PC-9 (cell line): Measurements from ENCODE around the gene RTL1. TPM values are rescaled to one million over a fixed set of nuclear protein-coding genes. Genes with fewer than 3 reads are reported as not detected.

ENCODE experiments used
- BruUV-seq: library from RNA; stranded (reverse); fragments of 400-500 nt; replicated peaks from 2 replicates; lab custom pipeline; 2021; lab: Mats Ljungman, UMichigan
- CTCF ChIA-PET: fragments of 300-600 bp; sonication (Branson Sonifier 250); formaldehyde crosslinking; loops from one replicate; lab custom pipeline; 2022; ENCODE audit warnings: antibody characterized with exemption; lab: Charles Lee
- POLR2A ChIA-PET: fragments of 300-600 bp; sonication (Branson Sonifier 250); formaldehyde crosslinking; loops from one replicate; lab custom pipeline; 2022; ENCODE audit warnings: antibody characterized with exemption; ENCODE audit not compliant: unreplicated experiment; lab: Charles Lee
- DNase-seq, 2 experiments: peaks; one replicate each; pipeline versions ENCODE4 v3.0.0 to v3.0.0-alpha.2; 2015 to 2022; ENCODE audit warnings: mixed read lengths in 1 of 2
- H2AFZ ChIP-seq: fragments of 200-600 bp; sonication (generic); 2 replicates; pipeline ENCODE4 v1.8.1; 2017; ENCODE audit warnings: antibody characterized with exemption
- H3F3A ChIP-seq: fragments of 200-600 bp; sonication (generic); 2 replicates; pipeline ENCODE4 v1.8.1; 2017; ENCODE audit warnings: antibody characterized with exemption, mild to moderate bottlenecking, low read depth; ENCODE audit not compliant: insufficient read depth
- H3K27ac ChIP-seq: fragments of 200-600 bp; sonication (generic); 2 replicates; pipeline ENCODE4 v1.6.1; 2016; ENCODE audit warnings: mixed run types
- H3K27me3 ChIP-seq: fragments of 200-600 bp; sonication (generic); 2 replicates; pipeline ENCODE4 v1.6.1; 2016; ENCODE audit warnings: low read depth, mixed run types; ENCODE audit not compliant: insufficient read depth
- H3K36me3 ChIP-seq: fragments of 200-600 bp; sonication (generic); 2 replicates; pipeline ENCODE4 v1.6.1; 2016; ENCODE audit warnings: low read depth, mixed run types
- H3K4me1 ChIP-seq: fragments of 200-600 bp; sonication (generic); replicated peaks from 2 replicates; pipeline ENCODE4 v1.6.1; 2016; ENCODE audit warnings: mixed run types; ENCODE audit not compliant: insufficient read depth
- H3K4me2 ChIP-seq: fragments of 200-600 bp; sonication (generic); 2 replicates; pipeline ENCODE4 v1.6.1; 2017; ENCODE audit warnings: mixed run types
- H3K4me3 ChIP-seq: fragments of 200-600 bp; sonication (generic); 2 replicates; pipeline ENCODE4 v1.6.1; 2016; ENCODE audit warnings: mixed run types
- H3K79me2 ChIP-seq: fragments of 200-600 bp; sonication (generic); 2 replicates; pipeline ENCODE4 v1.6.1; 2017; ENCODE audit warnings: low read depth, mixed run types
- H3K9me2 ChIP-seq: fragments of 200-600 bp; sonication (generic); 2 replicates; pipeline ENCODE4 v1.8.1; 2017; ENCODE audit warnings: mild to moderate bottlenecking; ENCODE audit not compliant: insufficient read depth
- H3K9me3 ChIP-seq: fragments of 200-600 bp; sonication (generic); 2 replicates; pipeline ENCODE4 v1.8.1; 2016; ENCODE audit warnings: low read depth; ENCODE audit not compliant: insufficient read depth
- H4K20me1 ChIP-seq: fragments of 200-600 bp; sonication (generic); 2 replicates; pipeline ENCODE4 v1.8.1; 2017; ENCODE audit not compliant: insufficient read depth
- EZH2 ChIP-seq: fragments of 200-600 bp; sonication (generic); IDR thresholded peaks from 2 replicates; pipeline ENCODE4 v1.8.0; 2017; ENCODE audit warnings: antibody characterized with exemption, low read depth
- intact Hi-C: fragments of 100-400 bp; cut with micrococcal nuclease; formaldehyde crosslinking; loops from one replicate; pipeline ENCODE4 v1.10.0; 2022; ENCODE audit not compliant: unreplicated experiment
- total RNA-seq: library from RNA; stranded (reverse); gene quantifications from 2 replicates; pipeline ENCODE4 v1.2.3, GENCODE V29; 2021
- TF ChIP-seq, protein P1 (sequence below): fragments of 200-600 bp; sonication (generic); conservative IDR thresholded peaks from 2 replicates; pipeline ENCODE4 v1.6.1; 2017; ENCODE audit warnings: mixed run types, antibody characterized with exemption, mild to moderate bottlenecking, moderate library complexity

RTL1 gene
- total RNA-seq, 1 experiment from 2014 or later: not detected

- no peaks in the 10 kb centered on the region for H4K20me1 ChIP-seq
- no peaks in the 10 kb centered on the region for H3K4me1 ChIP-seq
- TF ChIP-seq, protein P1, sequence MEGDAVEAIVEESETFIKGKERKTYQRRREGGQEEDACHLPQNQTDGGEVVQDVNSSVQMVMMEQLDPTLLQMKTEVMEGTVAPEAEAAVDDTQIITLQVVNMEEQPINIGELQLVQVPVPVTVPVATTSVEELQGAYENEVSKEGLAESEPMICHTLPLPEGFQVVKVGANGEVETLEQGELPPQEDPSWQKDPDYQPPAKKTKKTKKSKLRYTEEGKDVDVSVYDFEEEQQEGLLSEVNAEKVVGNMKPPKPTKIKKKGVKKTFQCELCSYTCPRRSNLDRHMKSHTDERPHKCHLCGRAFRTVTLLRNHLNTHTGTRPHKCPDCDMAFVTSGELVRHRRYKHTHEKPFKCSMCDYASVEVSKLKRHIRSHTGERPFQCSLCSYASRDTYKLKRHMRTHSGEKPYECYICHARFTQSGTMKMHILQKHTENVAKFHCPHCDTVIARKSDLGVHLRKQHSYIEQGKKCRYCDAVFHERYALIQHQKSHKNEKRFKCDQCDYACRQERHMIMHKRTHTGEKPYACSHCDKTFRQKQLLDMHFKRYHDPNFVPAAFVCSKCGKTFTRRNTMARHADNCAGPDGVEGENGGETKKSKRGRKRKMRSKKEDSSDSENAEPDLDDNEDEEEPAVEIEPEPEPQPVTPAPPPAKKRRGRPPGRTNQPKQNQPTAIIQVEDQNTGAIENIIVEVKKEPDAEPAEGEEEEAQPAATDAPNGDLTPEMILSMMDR: no peak
- no peak for TF ChIP-seq EZH2
- H3K27me3 ChIP-seq: peaks cover 21% of the 10 kb centered on the region
- no peaks in the 10 kb centered on the region for H3K79me2 ChIP-seq
- no peaks in the 10 kb centered on the region for H3K36me3 ChIP-seq
- no TSS peak for BruUV-seq
- H3K9me3 ChIP-seq: no peaks in the 10 kb centered on the region
- ChIA-PET POLR2A (no interaction called here), CTCF (no interaction called here)
- no peak for DNase-seq
- no peak overlapping the region for H3K27ac ChIP-seq
- intact Hi-C loops: no loop called here
- H3K9me2 ChIP-seq: no peaks in the 10 kb centered on the region
- no peaks in the 10 kb centered on the region for H3F3A ChIP-seq
- H3K4me2 ChIP-seq: no peak overlapping the region
- H3K4me3 ChIP-seq: no peak overlapping the region
- H2AFZ ChIP-seq: no peak overlapping the region
Observed at GRCh38 chr14:100865682-100866591, 37.6 kb downstream of the RTL1 start.

DNA sequence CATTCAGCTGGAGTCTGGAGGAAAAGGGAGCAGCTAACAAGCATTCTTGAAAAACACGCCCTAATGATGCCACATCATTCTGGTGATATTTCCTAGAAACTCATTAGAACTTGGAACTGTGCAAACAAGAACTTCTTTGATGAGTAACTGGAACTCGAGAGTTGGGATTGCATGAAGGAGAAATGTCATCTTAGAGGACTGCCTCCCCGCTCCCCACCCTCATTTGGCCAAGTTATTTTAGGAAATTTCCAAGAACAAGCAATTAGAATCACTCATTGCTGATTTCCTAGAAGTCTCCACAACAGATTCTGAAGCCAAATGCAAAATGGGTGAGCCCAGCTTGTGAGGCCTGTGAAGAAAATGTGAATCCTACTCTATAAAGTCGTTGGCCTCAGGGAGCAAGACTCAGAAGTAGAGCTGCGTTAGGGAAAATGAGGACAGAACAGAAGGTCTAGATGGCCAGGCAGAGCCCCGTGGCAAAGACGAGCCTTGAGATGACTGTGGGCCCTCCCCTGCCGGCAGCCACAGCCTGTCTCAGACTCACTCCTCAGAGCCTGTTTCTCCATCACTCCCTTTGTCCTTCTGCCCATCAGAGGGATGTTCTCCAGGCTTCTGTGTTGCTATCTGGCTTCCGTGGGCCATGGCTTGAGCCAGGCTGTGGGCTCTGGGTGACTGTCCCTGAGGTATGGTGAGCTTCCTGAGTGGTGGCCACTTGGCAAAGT, 38.4 kb downstream of the RTL1 start:
- Histone ChIP-seq H3K9me2 (no peaks in the 10 kb centered on the region), H3K4me1 (no peaks in the 10 kb centered on the region), H3K9me3 (no peaks in the 10 kb centered on the region), H3K4me3 (no peak overlapping the region), H3K4me2 (no peak overlapping the region), H2AFZ (no peak overlapping the region), H3K27me3 (peaks cover 24% of the 10 kb centered on the region), H3K79me2 (no peaks in the 10 kb centered on the region), H4K20me1 (no peaks in the 10 kb centered on the region), H3K27ac (no peak overlapping the region), H3F3A (no peaks in the 10 kb centered on the region), H3K36me3 (no peaks in the 10 kb centered on the region)
- BruUV-seq: no TSS peak
- POLR2A ChIA-PET: no interaction called here
- intact Hi-C loops: no loop called here
- no peak for TF ChIP-seq EZH2
- TF ChIP-seq, protein P1: no peak
- CTCF ChIA-PET: no interaction called here
- DNase-seq: no peak

- Histone ChIP-seq H4K20me1 (no peaks in the 10 kb centered on the region), H3K79me2 (no peaks in the 10 kb centered on the region), H3K9me2 (no peaks in the 10 kb centered on the region), H3K36me3 (no peaks in the 10 kb centered on the region), H3K27ac (no peak overlapping the region), H3K27me3 (peaks cover 30% of the 10 kb centered on the region), H3K9me3 (no peaks in the 10 kb centered on the region), H3K4me3 (no peak overlapping the region), H3K4me1 (no peaks in the 10 kb centered on the region), H3K4me2 (no peak overlapping the region), H3F3A (no peaks in the 10 kb centered on the region), H2AFZ (no peak overlapping the region)
- no TSS peak for BruUV-seq
- TF ChIP-seq EZH2: no peak
- TF ChIP-seq, protein P1: no peak
- intact Hi-C loops: no loop called here
- ChIA-PET CTCF (no interaction called here), POLR2A (no interaction called here)
- DNase-seq: no peak
Observed at GRCh38 chr14:100864206-100864605, 39.3 kb downstream of the RTL1 start.
